NB4 (cell line): ENCODE measurements around the gene SNN.

Experiments
- POLR2A ChIP-seq: IDR thresholded peaks from 2 replicates; pipeline ENCODE4 v1.6.1; 2011; ENCODE audit warnings: mild to moderate bottlenecking; ENCODE audit not compliant: insufficient read length; ENCODE audit errors: extremely low read depth
- TF ChIP-seq, protein P1 (sequence below): IDR thresholded peaks from one replicate; pipeline ENCODE4 v1.5.1; 2012; ENCODE audit warnings: low read depth, low read length

DNA sequence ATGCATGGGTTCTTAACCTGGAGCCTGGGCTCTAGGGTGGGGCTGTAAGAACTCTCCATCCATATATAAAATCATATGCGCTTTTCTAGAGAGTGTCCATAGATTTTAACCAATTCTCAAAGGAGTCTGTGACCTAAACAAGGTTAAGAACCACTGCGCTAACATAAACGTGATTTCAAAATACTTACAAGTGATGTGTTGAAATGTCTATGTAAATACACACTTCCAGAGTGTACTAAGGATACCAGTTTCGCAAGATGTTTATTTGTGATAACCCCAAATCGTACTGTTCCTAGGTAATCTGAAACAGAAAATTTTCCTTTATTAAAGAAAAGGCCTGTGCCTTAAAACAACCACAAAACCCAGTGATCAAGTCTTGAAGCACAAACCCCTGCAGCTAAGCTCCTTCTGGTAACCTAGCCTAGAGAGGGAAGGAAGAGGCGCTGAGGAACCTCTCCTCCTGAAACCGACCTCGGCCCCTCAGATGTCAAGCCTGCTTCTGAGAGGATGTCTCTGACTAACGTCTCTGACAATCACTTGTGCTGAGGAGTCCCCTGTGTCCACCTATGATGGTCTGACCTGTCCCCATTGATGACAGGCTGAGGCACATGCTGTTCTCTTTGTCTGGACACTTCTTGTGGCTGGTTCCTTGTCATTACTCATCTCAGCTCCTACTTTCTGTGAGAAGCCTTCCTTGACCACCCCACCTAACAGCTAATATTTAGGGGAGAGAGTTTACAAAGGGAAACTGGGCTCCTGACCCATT, 32.2 kb downstream of the SNN start:
- TF ChIP-seq, protein P1, sequence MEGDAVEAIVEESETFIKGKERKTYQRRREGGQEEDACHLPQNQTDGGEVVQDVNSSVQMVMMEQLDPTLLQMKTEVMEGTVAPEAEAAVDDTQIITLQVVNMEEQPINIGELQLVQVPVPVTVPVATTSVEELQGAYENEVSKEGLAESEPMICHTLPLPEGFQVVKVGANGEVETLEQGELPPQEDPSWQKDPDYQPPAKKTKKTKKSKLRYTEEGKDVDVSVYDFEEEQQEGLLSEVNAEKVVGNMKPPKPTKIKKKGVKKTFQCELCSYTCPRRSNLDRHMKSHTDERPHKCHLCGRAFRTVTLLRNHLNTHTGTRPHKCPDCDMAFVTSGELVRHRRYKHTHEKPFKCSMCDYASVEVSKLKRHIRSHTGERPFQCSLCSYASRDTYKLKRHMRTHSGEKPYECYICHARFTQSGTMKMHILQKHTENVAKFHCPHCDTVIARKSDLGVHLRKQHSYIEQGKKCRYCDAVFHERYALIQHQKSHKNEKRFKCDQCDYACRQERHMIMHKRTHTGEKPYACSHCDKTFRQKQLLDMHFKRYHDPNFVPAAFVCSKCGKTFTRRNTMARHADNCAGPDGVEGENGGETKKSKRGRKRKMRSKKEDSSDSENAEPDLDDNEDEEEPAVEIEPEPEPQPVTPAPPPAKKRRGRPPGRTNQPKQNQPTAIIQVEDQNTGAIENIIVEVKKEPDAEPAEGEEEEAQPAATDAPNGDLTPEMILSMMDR, result no peak
- TF ChIP-seq POLR2A, result no peak
